Measurements from ENCODE around the gene JHY. TPM values are rescaled to one million over a fixed set of nuclear protein-coding genes. Genes with fewer than 3 reads are reported as not detected.
A peak's percentile ranks its signal among the peaks of the same experiment; 100 is the strongest.
"Not testable (repeated sequence)": the region's sequence is repeated elsewhere in the genome, so short reads cannot be mapped to it uniquely, and the experiment has no call there.

Gene JHY
- polyA plus RNA-seq (2013, experiment 1 of 2; ENCODE audit: insufficient read length) = 3.7 TPM
- 3.4 TPM for polyA plus RNA-seq (2013, experiment 2 of 2; ENCODE audit: insufficient read length)

- DNase-seq = no peak
Measured at GRCh38 chr11:122882189-122882856, at the start of gene JHY. JHY (plus strand) TSS chr11:122882759; CDS start chr11:122885850, 3,091 bp downstream.

GRCh38 chr11:122833846-122834464, 48.6 kb upstream of the JHY start:
- DNase-seq = no peak

- no peak for DNase-seq
Measured at GRCh38 chr11:122836916-122837315, 45.6 kb upstream of the JHY start.

- no peak for DNase-seq
Measured at GRCh38 chr11:122837528-122838346, 44.8 kb upstream of the JHY start.

GRCh38 chr11:122843281-122844141, 39.0 kb upstream of the JHY start:
- no peak for DNase-seq

- no peak for DNase-seq
Measured at GRCh38 chr11:122847466-122847865, 35.1 kb upstream of the JHY start.

GRCh38 chr11:122848186-122848585, 34.4 kb upstream of the JHY start:
- no peak for DNase-seq

- DNase-seq = peak; percentile 40
Measured at GRCh38 chr11:122850076-122850631, 32.4 kb upstream of the JHY start.

GRCh38 chr11:122851366-122851966, 31.1 kb upstream of the JHY start:
- no peak for DNase-seq

- DNase-seq = peak; percentile 49
Measured at GRCh38 chr11:122852074-122852795, 30.3 kb upstream of the JHY start.

GRCh38 chr11:122852796-122853160, 29.8 kb upstream of the JHY start:
- no peak for DNase-seq

- DNase-seq = peak; percentile 32
Measured at GRCh38 chr11:122853261-122853660, 29.3 kb upstream of the JHY start.

GRCh38 chr11:122853971-122854446, 28.6 kb upstream of the JHY start:
- DNase-seq = peak; percentile 80

GRCh38 chr11:122861631-122862030, 20.9 kb upstream of the JHY start:
- no peak for DNase-seq

GRCh38 chr11:122862091-122862490, 20.5 kb upstream of the JHY start:
- no peak for DNase-seq

- DNase-seq = not testable (repeated sequence)
Measured at GRCh38 chr11:122863154-122863553, 19.4 kb upstream of the JHY start.

GRCh38 chr11:122863704-122864326, 18.7 kb upstream of the JHY start:
- peak; percentile 39 for DNase-seq

- no peak for DNase-seq
Measured at GRCh38 chr11:122864386-122865115, 18.0 kb upstream of the JHY start.

- no peak for DNase-seq
Measured at GRCh38 chr11:122869622-122870021, 12.9 kb upstream of the JHY start.

- no peak for DNase-seq
Measured at GRCh38 chr11:122871302-122871701, 11.3 kb upstream of the JHY start.
